K562 (cell line): ENCODE measurements around the gene WASHC3. TPM values are rescaled to one million over a fixed set of nuclear protein-coding genes. Genes with fewer than 3 reads are reported as not detected.

Experiments
- CHD1 ChIP-seq: fragments of 200-600 bp; sonication (generic); IDR thresholded peaks from one replicate; pipeline ENCODE4 v1.6.1; 2012; ENCODE audit warnings: mild to moderate bottlenecking, moderate library complexity, low read length, inconsistent platforms
- CREBBP ChIP-seq: IDR thresholded peaks from one replicate; pipeline ENCODE4 v1.6.1; 2012; ENCODE audit warnings: low read depth, mild to moderate bottlenecking, control low read depth, inconsistent platforms, low read length
- GATAD2A ChIP-seq: fragments of 450-650 bp; IDR thresholded peaks from 2 replicates; pipeline ENCODE4 v1.6.1; 2017
- GATAD2B ChIP-seq: fragments of 450-650 bp; IDR thresholded peaks from 2 replicates; pipeline ENCODE4 v1.6.1; 2017; ENCODE audit warnings: mild to moderate bottlenecking, borderline replicate concordance
- HMG20B ChIP-seq: fragments of 250-450 bp; sonication (Bioruptor Pico); IDR thresholded peaks from 2 replicates; pipeline ENCODE4 v1.5.0; 2021; ENCODE audit warnings: mild to moderate bottlenecking
- KHSRP ChIP-seq: fragments of 450-650 bp; IDR thresholded peaks from 2 replicates; pipeline ENCODE4 v1.6.1; 2017
- MCM5 ChIP-seq: fragments of 450-650 bp; IDR thresholded peaks from 2 replicates; pipeline ENCODE4 v1.6.1; 2016; ENCODE audit warnings: low read depth
- NR2C1 ChIP-seq, 2 experiments: fragments of 450-650 bp; IDR thresholded peaks; 2 replicates each; pipeline ENCODE4 v1.6.1; 2017; ENCODE audit warnings: mild to moderate bottlenecking in 2 of 2, antibody characterized with exemption in 1 of 2, inconsistent platforms in 1 of 2, missing compliant biosample characterization in 1 of 2, missing genetic modification characterization in 1 of 2
- PTRF ChIP-seq: fragments of 450-650 bp; IDR thresholded peaks from 2 replicates; pipeline ENCODE4 v1.6.1; 2016; ENCODE audit warnings: mild to moderate bottlenecking, missing genetic modification characterization, missing compliant biosample characterization
- SAFB ChIP-seq: fragments of 200-400 bp; formaldehyde crosslinking; IDR thresholded peaks from 2 replicates; pipeline ENCODE4 v1.6.1; 2017; ENCODE audit warnings: low read depth, low read length, borderline replicate concordance
- SAP30 ChIP-seq: fragments of 200-600 bp; sonication (generic); IDR thresholded peaks from 2 replicates; pipeline ENCODE4 v1.6.1; 2012; ENCODE audit warnings: borderline replicate concordance, low read depth, mild to moderate bottlenecking, moderate library complexity, low read length, control low read depth, inconsistent platforms; ENCODE audit not compliant: insufficient read depth, poor library complexity, severe bottlenecking
- TAL1 ChIP-seq: fragments of 450-650 bp; IDR thresholded peaks from 2 replicates; pipeline ENCODE4 v1.6.1; 2016; ENCODE audit warnings: mild to moderate bottlenecking
- TCFL5 ChIP-seq: fragments of 250-450 bp; sonication (Bioruptor Pico); conservative IDR thresholded peaks from 2 replicates; pipeline ENCODE4 v1.6.1; 2021; ENCODE audit warnings: mild to moderate bottlenecking, moderate library complexity, matching md5 sums
- ZC3H11A ChIP-seq: IDR thresholded peaks from 2 replicates; pipeline ENCODE4 v1.6.1; 2012; ENCODE audit warnings: low read depth, low read length, improper control_type of control experiment
- ZNF282 ChIP-seq: sonication (generic); formaldehyde crosslinking; IDR thresholded peaks from 2 replicates; pipeline ENCODE4 v1.8.1; 2023; ENCODE audit warnings: missing genetic modification reagents
- polyA plus RNA-seq, 8 experiments: library from polyadenylated mRNA; depleted of rRNA in 4 of 8; stranded (reverse) in 5 of 8; unstranded in 3 of 8; fragments of >200 nt; fragmentation: Nextera tagmentation in 2 of 8; fragmentation: Illumina TruSeq in 1 of 8; extraction: Ambion mirVana in 2 of 8; extraction: Trizol in 1 of 8; gene quantifications; 2 replicates each; pipeline versions ENCODE4 v1.2.1 to v1.2.3, GENCODE V29; 2011 to 2014; ENCODE audit warnings: inconsistent platforms in 1 of 8, missing spikeins in 1 of 8
- total RNA-seq, 7 experiments: library from RNA; depleted of rRNA in 6 of 7; stranded (reverse); fragments of >200 nt in 6 of 7; fragmentation: Illumina TruSeq in 2 of 7; extraction: Trizol in 2 of 7; gene quantifications; 2 replicates each; pipeline versions ENCODE4 v1.2.1 to v1.2.3, GENCODE V29; 2011 to 2021; ENCODE audit warnings: low replicate concordance in 1 of 7
- TF ChIP-seq, protein P1 (sequence below), 3 experiments: fragments of 200-800 bp in 1 of 3; fragments of 250-450 bp in 1 of 3; fragments of 450-650 bp in 1 of 3; sonication (Bioruptor Pico) in 1 of 3; sonication (Bioruptor generic) in 1 of 3; formaldehyde crosslinking in 1 of 3; IDR thresholded peaks; 2 replicates each; pipeline versions ENCODE4 v1.6.1 to v1.8.0; 2016 to 2022; ENCODE audit warnings: mild to moderate bottlenecking in 2 of 3, missing genetic modification characterization in 2 of 3, missing compliant biosample characterization in 1 of 3, moderate library complexity in 1 of 3
- TF ChIP-seq, protein P2 (sequence below): sonication (generic); formaldehyde crosslinking; IDR thresholded peaks from 2 replicates; pipeline ENCODE4 v1.8.0; 2022; ENCODE audit warnings: mild to moderate bottlenecking, missing genetic modification reagents, borderline replicate concordance
- TF ChIP-seq, protein P3 (sequence below): sonication (generic); formaldehyde crosslinking; IDR thresholded peaks from 2 replicates; pipeline ENCODE4 v1.8.0; 2022; ENCODE audit warnings: mild to moderate bottlenecking, low read depth, missing genetic modification reagents
- TF ChIP-seq, protein P4 (sequence below): fragments of 450-650 bp; IDR thresholded peaks from 2 replicates; pipeline ENCODE4 v1.6.1; 2016; ENCODE audit warnings: low read depth, mild to moderate bottlenecking, moderate library complexity

Gene WASHC3
- total and polyA plus RNA-seq, 9 of the 15 experiments (the other 6 are each of a cell fraction or from before 2014, with no cell fraction given): 14.3 to 74.9 (median 35.1) TPM

DNA sequence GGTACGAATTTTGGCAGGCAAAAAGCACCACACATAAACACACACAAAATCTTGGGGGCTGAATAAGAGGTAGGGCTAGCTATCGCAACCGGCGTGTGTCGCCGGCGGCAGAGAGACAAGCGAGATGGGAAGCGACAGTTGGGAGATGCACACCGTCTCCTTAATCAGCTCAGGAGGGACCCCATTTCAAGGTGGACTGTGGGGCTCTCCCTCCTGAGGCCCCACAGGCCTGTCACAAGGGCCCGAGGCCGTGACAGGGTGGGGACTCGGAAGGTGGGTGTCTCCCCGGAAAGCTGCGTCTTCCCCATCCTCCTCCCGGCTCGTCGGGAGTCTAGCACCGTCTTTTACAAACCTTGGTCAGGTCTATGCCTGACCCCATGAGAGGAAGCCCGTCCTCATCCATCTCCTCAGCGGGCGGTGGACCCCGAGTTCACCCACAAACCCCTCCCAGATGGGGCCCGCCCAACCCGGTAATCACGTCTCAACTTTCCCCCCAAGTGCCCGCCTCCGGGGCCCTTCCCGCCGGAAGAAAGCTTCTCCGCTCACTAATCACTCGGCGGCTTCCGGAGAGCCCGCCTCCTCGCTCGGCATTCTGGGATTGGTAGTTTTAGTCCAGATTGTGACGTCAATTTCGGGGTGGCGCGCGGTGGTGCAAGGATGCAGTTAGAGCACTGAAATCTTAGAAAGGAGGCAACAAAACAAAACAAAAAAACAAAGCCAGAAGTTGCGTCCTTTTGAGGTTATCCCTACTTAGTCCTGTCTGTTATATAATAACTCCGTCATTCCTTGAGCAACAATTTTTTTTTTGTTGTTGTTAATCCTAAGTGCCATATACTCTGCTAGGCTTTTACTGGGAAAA is at the start of gene WASHC3 (continued):
- TF ChIP-seq, protein P1, sequence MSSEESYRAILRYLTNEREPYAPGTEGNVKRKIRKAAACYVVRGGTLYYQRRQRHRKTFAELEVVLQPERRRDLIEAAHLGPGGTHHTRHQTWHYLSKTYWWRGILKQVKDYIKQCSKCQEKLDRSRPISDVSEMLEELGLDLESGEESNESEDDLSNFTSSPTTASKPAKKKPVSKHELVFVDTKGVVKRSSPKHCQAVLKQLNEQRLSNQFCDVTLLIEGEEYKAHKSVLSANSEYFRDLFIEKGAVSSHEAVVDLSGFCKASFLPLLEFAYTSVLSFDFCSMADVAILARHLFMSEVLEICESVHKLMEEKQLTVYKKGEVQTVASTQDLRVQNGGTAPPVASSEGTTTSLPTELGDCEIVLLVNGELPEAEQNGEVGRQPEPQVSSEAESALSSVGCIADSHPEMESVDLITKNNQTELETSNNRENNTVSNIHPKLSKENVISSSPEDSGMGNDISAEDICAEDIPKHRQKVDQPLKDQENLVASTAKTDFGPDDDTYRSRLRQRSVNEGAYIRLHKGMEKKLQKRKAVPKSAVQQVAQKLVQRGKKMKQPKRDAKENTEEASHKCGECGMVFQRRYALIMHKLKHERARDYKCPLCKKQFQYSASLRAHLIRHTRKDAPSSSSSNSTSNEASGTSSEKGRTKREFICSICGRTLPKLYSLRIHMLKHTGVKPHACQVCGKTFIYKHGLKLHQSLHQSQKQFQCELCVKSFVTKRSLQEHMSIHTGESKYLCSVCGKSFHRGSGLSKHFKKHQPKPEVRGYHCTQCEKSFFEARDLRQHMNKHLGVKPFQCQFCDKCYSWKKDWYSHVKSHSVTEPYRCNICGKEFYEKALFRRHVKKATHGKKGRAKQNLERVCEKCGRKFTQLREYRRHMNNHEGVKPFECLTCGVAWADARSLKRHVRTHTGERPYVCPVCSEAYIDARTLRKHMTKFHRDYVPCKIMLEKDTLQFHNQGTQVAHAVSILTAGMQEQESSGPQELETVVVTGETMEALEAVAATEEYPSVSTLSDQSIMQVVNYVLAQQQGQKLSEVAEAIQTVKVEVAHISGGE (CRISPR knock-in tag; IDR thresholded peaks at IDR 0.05): peak in 1 of 3 experiments; percentile 81; a peak in 3 of 6 replicates
- TF ChIP-seq GATAD2A (0 out of 2 replicates have a peak, but pooled peaks have one; percentile 41), CREBBP (no peak), ZC3H11A (no peak), SAFB (no peak), CHD1 (no peak), KHSRP (no peak), ZNF282 (CRISPR knock-in tag) (no peak), GATAD2B (no peak), NR2C1 (IDR thresholded peaks at IDR 0.05) (peak; percentile 84), NR2C1 (tag; IDR thresholded peaks at IDR 0.05) (peak; percentile 90), MCM5 (no peak), TCFL5 (CRISPR knock-in tag) (no peak), TAL1 (no peak), HMG20B (CRISPR knock-in tag) (no peak), SAP30 (peak; percentile 57), PTRF (tag) (no peak)
- TF ChIP-seq, protein P2, sequence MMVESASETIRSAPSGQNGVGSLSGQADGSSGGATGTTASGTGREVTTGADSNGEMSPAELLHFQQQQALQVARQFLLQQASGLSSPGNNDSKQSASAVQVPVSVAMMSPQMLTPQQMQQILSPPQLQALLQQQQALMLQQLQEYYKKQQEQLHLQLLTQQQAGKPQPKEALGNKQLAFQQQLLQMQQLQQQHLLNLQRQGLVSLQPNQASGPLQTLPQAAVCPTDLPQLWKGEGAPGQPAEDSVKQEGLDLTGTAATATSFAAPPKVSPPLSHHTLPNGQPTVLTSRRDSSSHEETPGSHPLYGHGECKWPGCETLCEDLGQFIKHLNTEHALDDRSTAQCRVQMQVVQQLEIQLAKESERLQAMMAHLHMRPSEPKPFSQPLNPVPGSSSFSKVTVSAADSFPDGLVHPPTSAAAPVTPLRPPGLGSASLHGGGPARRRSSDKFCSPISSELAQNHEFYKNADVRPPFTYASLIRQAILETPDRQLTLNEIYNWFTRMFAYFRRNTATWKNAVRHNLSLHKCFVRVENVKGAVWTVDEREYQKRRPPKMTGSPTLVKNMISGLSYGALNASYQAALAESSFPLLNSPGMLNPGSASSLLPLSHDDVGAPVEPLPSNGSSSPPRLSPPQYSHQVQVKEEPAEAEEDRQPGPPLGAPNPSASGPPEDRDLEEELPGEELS (CRISPR knock-in tag): no peak
- TF ChIP-seq, protein P3, sequence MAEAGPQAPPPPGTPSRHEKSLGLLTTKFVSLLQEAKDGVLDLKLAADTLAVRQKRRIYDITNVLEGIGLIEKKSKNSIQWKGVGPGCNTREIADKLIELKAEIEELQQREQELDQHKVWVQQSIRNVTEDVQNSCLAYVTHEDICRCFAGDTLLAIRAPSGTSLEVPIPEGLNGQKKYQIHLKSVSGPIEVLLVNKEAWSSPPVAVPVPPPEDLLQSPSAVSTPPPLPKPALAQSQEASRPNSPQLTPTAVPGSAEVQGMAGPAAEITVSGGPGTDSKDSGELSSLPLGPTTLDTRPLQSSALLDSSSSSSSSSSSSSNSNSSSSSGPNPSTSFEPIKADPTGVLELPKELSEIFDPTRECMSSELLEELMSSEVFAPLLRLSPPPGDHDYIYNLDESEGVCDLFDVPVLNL (CRISPR knock-in tag): no peak
- TF ChIP-seq, protein P4, sequence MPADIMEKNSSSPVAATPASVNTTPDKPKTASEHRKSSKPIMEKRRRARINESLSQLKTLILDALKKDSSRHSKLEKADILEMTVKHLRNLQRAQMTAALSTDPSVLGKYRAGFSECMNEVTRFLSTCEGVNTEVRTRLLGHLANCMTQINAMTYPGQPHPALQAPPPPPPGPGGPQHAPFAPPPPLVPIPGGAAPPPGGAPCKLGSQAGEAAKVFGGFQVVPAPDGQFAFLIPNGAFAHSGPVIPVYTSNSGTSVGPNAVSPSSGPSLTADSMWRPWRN: no peak
